ENCODE data around the gene ORC2. TPM values are rescaled to one million over a fixed set of nuclear protein-coding genes. Genes with fewer than 3 reads are reported as not detected.
"Not testable (repeated sequence)": the region's sequence is repeated elsewhere in the genome, so short reads cannot be mapped to it uniquely, and the experiment has no call there.

Gene ORC2
- total RNA-seq, 1 experiment from 2014 or later, result 34.0 TPM

DNA sequence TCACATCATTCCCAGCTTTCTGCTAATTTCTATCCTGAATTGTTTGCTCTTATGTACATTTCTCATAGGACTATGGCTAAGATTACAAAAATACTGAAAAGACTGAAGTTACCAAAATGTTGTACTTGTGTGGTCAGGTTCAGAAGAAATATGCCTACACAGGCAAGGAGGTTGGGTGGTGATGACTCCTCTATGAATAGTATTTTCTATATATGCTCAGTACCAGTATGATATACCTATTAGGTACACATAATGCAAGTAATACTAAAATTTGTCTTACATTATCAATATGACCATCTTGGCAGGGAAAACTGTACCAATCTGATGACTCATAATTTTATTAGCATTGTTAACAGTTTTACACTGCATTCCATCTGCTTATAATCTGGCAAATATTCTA is 12.2 kb upstream of the ORC2 start:
- Histone ChIP-seq H3K4me3 (no peak overlapping the region), H3F3A (ENCODE audit: insufficient read depth, low read depth) (no peaks in the 10 kb centered on the region), H3K79me2 (ENCODE audit: low read depth) (no peaks in the 10 kb centered on the region), H3K27ac (no peak overlapping the region), H3K9me2 (ENCODE audit: insufficient read depth) (no peaks in the 10 kb centered on the region), H4K20me1 (ENCODE audit: insufficient read depth) (no peaks in the 10 kb centered on the region), H2AFZ (no peak overlapping the region), H3K9me3 (ENCODE audit: insufficient read depth, low read depth) (no peaks in the 10 kb centered on the region), H3K4me1 (replicated peaks; ENCODE audit: insufficient read depth) (no peaks in the 10 kb centered on the region), H3K27me3 (ENCODE audit: insufficient read depth, low read depth) (no peaks in the 10 kb centered on the region), H3K36me3 (ENCODE audit: low read depth) (no peaks in the 10 kb centered on the region), H3K4me2 (no peak overlapping the region)
- ChIA-PET POLR2A (ENCODE audit: unreplicated experiment) (interaction anchor here (0.7 kb wide), 1 partner anchor 193 kb away, joined by 4 read pairs; no protein-coding TSS in a partner anchor), CTCF (no interaction called here)
- no peak for TF ChIP-seq EZH2 (IDR thresholded peaks at IDR 0.05; ENCODE audit: low read depth)
- TF ChIP-seq, protein P1, sequence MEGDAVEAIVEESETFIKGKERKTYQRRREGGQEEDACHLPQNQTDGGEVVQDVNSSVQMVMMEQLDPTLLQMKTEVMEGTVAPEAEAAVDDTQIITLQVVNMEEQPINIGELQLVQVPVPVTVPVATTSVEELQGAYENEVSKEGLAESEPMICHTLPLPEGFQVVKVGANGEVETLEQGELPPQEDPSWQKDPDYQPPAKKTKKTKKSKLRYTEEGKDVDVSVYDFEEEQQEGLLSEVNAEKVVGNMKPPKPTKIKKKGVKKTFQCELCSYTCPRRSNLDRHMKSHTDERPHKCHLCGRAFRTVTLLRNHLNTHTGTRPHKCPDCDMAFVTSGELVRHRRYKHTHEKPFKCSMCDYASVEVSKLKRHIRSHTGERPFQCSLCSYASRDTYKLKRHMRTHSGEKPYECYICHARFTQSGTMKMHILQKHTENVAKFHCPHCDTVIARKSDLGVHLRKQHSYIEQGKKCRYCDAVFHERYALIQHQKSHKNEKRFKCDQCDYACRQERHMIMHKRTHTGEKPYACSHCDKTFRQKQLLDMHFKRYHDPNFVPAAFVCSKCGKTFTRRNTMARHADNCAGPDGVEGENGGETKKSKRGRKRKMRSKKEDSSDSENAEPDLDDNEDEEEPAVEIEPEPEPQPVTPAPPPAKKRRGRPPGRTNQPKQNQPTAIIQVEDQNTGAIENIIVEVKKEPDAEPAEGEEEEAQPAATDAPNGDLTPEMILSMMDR (conservative IDR thresholded peaks at IDR 0.05), result no peak
- BruUV-seq (replicated peaks), result no TSS peak
- intact Hi-C loops (cut with micrococcal nuclease; ENCODE audit: unreplicated experiment), result no loop called here
- DNase-seq, result no peak

DNA sequence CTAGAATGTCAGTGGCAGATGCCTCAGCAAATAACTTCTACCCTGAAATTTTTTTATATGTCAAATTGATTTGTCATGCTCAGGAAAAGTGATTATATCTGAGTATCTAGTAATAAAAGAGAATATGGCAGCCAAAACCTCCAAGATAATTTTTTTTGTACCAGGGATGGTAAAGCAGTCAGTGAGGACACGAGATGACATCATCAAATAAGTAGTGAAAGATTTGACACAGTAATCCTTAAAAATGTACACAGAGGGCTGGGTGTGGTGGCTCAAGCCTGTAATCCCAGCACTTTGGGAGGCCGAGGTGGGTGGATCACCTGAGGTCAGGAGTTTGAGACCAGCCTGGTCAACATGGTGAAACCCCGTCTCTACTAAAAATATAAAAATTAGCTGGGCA is 6.6 kb upstream of the ORC2 start:
- H3K9me3 ChIP-seq (ENCODE audit: insufficient read depth, low read depth); H3K27ac ChIP-seq; intact Hi-C loops (cut with micrococcal nuclease; ENCODE audit: unreplicated experiment); H4K20me1 ChIP-seq (ENCODE audit: insufficient read depth); H3K9me2 ChIP-seq (ENCODE audit: insufficient read depth); H3K79me2 ChIP-seq (ENCODE audit: low read depth); H3K27me3 ChIP-seq (ENCODE audit: insufficient read depth, low read depth); H2AFZ ChIP-seq; BruUV-seq (replicated peaks); DNase-seq; H3F3A ChIP-seq (ENCODE audit: insufficient read depth, low read depth); POLR2A ChIA-PET (ENCODE audit: unreplicated experiment); H3K4me2 ChIP-seq; H3K36me3 ChIP-seq (ENCODE audit: low read depth); H3K4me3 ChIP-seq: not testable (repeated sequence)
- CTCF ChIA-PET, result interaction anchor here (0.7 kb wide), 1 partner anchor 1000 kb away, joined by 4 read pairs; no protein-coding TSS in a partner anchor
- peaks cover 20% of the 10 kb centered on the region for H3K4me1 ChIP-seq (replicated peaks; ENCODE audit: insufficient read depth)

DNA sequence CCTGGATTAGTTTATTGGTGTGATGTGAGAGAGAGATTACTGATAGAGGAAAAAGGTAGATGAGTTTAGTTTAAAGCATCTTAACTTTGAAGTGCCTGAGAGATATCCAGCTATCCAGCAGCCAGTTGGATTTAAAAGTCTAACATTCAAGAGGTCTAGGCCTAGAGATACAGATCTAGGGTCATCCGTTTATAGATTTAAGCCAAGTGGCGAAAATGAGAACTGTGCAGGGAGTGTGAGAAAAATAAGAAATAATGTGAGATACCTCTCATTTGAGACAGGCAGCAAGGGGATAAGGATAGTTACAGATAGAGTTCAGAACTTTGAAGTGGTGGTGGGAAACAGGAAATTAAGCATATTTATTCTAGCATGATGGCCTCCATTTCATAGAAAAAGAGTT is 5.3 kb upstream of the ORC2 start:
- Histone ChIP-seq H3K9me2 (ENCODE audit: insufficient read depth) (no peaks in the 10 kb centered on the region), H3K4me1 (replicated peaks; ENCODE audit: insufficient read depth) (peaks cover 26% of the 10 kb centered on the region), H4K20me1 (ENCODE audit: insufficient read depth) (no peaks in the 10 kb centered on the region), H2AFZ (no peak overlapping the region), H3K36me3 (ENCODE audit: low read depth) (no peaks in the 10 kb centered on the region), H3K79me2 (ENCODE audit: low read depth) (peaks cover 15% of the 10 kb centered on the region), H3K27me3 (ENCODE audit: insufficient read depth, low read depth) (no peaks in the 10 kb centered on the region), H3K27ac (no peak overlapping the region), H3K4me2 (no peak overlapping the region), H3K9me3 (ENCODE audit: insufficient read depth, low read depth) (no peaks in the 10 kb centered on the region), H3F3A (ENCODE audit: insufficient read depth, low read depth) (peaks cover 10% of the 10 kb centered on the region), H3K4me3 (no peak overlapping the region)
- BruUV-seq (replicated peaks), result no TSS peak
- POLR2A ChIA-PET (ENCODE audit: unreplicated experiment), result no interaction called here
- intact Hi-C loops (cut with micrococcal nuclease; ENCODE audit: unreplicated experiment), result loop anchor here (10.0 kb wide), 1 partner anchor 186 kb away; no protein-coding TSS in a partner anchor
- no peak for TF ChIP-seq EZH2 (IDR thresholded peaks at IDR 0.05; ENCODE audit: low read depth)
- TF ChIP-seq, protein P1 (conservative IDR thresholded peaks at IDR 0.05), result no peak
- CTCF ChIA-PET, result no interaction called here
- DNase-seq, result no peak

DNA sequence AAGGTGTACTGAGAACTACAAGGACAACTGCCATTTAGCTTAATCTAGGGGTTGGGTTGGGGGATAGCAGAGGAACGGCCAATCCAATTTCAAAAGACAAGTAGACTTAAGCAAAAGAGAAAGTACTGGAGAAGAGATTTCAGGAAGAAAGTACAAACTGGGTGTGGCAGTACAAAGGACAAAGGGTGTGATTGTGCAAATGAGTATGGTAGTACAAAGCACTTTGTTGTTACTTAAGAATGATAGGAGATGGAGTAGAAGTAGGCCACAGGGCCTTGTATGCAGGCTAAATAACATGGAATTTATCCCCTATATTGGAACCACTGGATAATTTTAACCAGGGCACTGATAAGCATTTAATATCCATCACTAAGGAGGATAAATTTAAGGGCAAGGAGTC is 4.7 kb upstream of the ORC2 start:
- H3F3A ChIP-seq (ENCODE audit: insufficient read depth, low read depth), result peaks cover 12% of the 10 kb centered on the region
- H3K27me3 ChIP-seq (ENCODE audit: insufficient read depth, low read depth), result no peaks in the 10 kb centered on the region
- H3K36me3 ChIP-seq (ENCODE audit: low read depth), result no peaks in the 10 kb centered on the region
- POLR2A ChIA-PET (ENCODE audit: unreplicated experiment), result no interaction called here
- no peaks in the 10 kb centered on the region for H3K9me3 ChIP-seq (ENCODE audit: insufficient read depth, low read depth)
- H2AFZ ChIP-seq, result no peak overlapping the region
- H3K27ac ChIP-seq, result no peak overlapping the region
- H4K20me1 ChIP-seq (ENCODE audit: insufficient read depth), result no peaks in the 10 kb centered on the region
- no peaks in the 10 kb centered on the region for H3K9me2 ChIP-seq (ENCODE audit: insufficient read depth)
- peaks cover 15% of the 10 kb centered on the region for H3K79me2 ChIP-seq (ENCODE audit: low read depth)
- no peak for TF ChIP-seq EZH2 (IDR thresholded peaks at IDR 0.05; ENCODE audit: low read depth)
- TF ChIP-seq, protein P1 (conservative IDR thresholded peaks at IDR 0.05), result no peak
- intact Hi-C loops (cut with micrococcal nuclease; ENCODE audit: unreplicated experiment), result loop anchor here (10.0 kb wide), 1 partner anchor 187 kb away; no protein-coding TSS in a partner anchor
- H3K4me2 ChIP-seq, result no peak overlapping the region
- H3K4me1 ChIP-seq (replicated peaks; ENCODE audit: insufficient read depth), result peaks cover 26% of the 10 kb centered on the region
- CTCF ChIA-PET, result no interaction called here
- BruUV-seq (replicated peaks), result no TSS peak
- DNase-seq, result no peak
- no peak overlapping the region for H3K4me3 ChIP-seq
